Rectal smooth muscle tissue (tissue), 1 donor: Measurements from ENCODE around the gene ADIRF.
"Not testable (repeated sequence)": the region's sequence is repeated elsewhere in the genome, so short reads cannot be mapped to it uniquely, and the experiment has no call there.

ENCODE experiments used
- H3K27ac ChIP-seq: one replicate; pipeline ENCODE4 v1.7.0; 2013; ENCODE audit warnings: low read depth, low read length, inconsistent platforms
- H3K27me3 ChIP-seq: one replicate; pipeline ENCODE4 v1.7.0; 2013; ENCODE audit warnings: low read length; ENCODE audit not compliant: control insufficient read depth, insufficient read depth
- H3K36me3 ChIP-seq: one replicate; pipeline ENCODE4 v1.7.0; 2013; ENCODE audit warnings: low read length; ENCODE audit not compliant: control insufficient read depth, insufficient read depth
- H3K4me1 ChIP-seq: one replicate; pipeline ENCODE4 v1.7.0; 2013; ENCODE audit warnings: low read length; ENCODE audit not compliant: control insufficient read depth, insufficient read depth
- H3K4me3 ChIP-seq: one replicate; pipeline ENCODE4 v1.7.0; 2013; ENCODE audit warnings: low read length
- H3K9ac ChIP-seq: one replicate; pipeline ENCODE4 v1.7.0; 2013; ENCODE audit warnings: low read length

The ADIRF gene

GRCh38 chr10:86968271-86968993 is at the start of gene ADIRF:
Gene ADIRF (plus strand): TSS chr10:86968482. CDS start chr10:86968545, 63 bp downstream.
- Histone ChIP-seq H3K27ac (peak within 1 kb of the TSS; percentile 97), H3K9ac (peak within 1 kb of the TSS; percentile 70), H3K4me1 (peaks cover 15% of the 10 kb centered on the region)

GRCh38 chr10:86922553-86922961 is 45.7 kb upstream of the ADIRF start:
- Histone ChIP-seq H3K9ac (no peak overlapping the region), H3K27ac (peak overlapping the region; percentile 57), H3K4me3 (no peak overlapping the region), H3K36me3 (peaks cover 20% of the 10 kb centered on the region), H3K27me3 (no peaks in the 10 kb centered on the region), H3K4me1 (no peaks in the 10 kb centered on the region)

More at GRCh38 chr10:86968271-86968993, at the start of gene ADIRF:
- Histone ChIP-seq H3K36me3 (no peaks in the 10 kb centered on the region), H3K4me3 (peak within 1 kb of the TSS; percentile 76), H3K27me3 (no peaks in the 10 kb centered on the region)

GRCh38 chr10:86929468-86930380 is 38.6 kb upstream of the ADIRF start:
- H3K27me3 ChIP-seq, result no peaks in the 10 kb centered on the region
- H3K27ac ChIP-seq, result peak overlapping the region; percentile 76
- no peaks in the 10 kb centered on the region for H3K36me3 ChIP-seq
- peaks cover 4% of the 10 kb centered on the region for H3K4me1 ChIP-seq
- no peak overlapping the region for H3K4me3 ChIP-seq
- no peak overlapping the region for H3K9ac ChIP-seq

GRCh38 chr10:86931872-86932271 is 36.4 kb upstream of the ADIRF start:
- H3K4me3 ChIP-seq, result no peak overlapping the region
- peaks cover 4% of the 10 kb centered on the region for H3K4me1 ChIP-seq
- no peak overlapping the region for H3K9ac ChIP-seq
- no peak overlapping the region for H3K27ac ChIP-seq
- H3K27me3 ChIP-seq, result no peaks in the 10 kb centered on the region
- no peaks in the 10 kb centered on the region for H3K36me3 ChIP-seq

- Histone ChIP-seq H3K27ac (no peak overlapping the region), H3K36me3 (no peaks in the 10 kb centered on the region), H3K27me3 (no peaks in the 10 kb centered on the region), H3K4me3 (no peak overlapping the region), H3K9ac (no peak overlapping the region), H3K4me1 (peaks cover 4% of the 10 kb centered on the region)
These were observed 35.6 kb upstream of the ADIRF start for GRCh38 chr10:86932674-86933073.

GRCh38 chr10:86934162-86934711 is 34.0 kb upstream of the ADIRF start:
- H3K27me3 ChIP-seq, H3K9ac ChIP-seq, H3K27ac ChIP-seq, H3K36me3 ChIP-seq, H3K4me3 ChIP-seq, H3K4me1 ChIP-seq: not testable (repeated sequence)

- Histone ChIP-seq H3K27ac (no peak overlapping the region), H3K4me3 (no peak overlapping the region), H3K27me3 (no peaks in the 10 kb centered on the region), H3K4me1 (peaks cover 2% of the 10 kb centered on the region), H3K36me3 (no peaks in the 10 kb centered on the region), H3K9ac (no peak overlapping the region)
These were observed 31.4 kb upstream of the ADIRF start for GRCh38 chr10:86936661-86937501.

- H3K27ac ChIP-seq, result no peak overlapping the region
- no peak overlapping the region for H3K9ac ChIP-seq
- no peak overlapping the region for H3K4me3 ChIP-seq
- H3K4me1 ChIP-seq, result peaks cover 2% of the 10 kb centered on the region
- no peaks in the 10 kb centered on the region for H3K27me3 ChIP-seq
- H3K36me3 ChIP-seq, result no peaks in the 10 kb centered on the region
These were observed 30.7 kb upstream of the ADIRF start for GRCh38 chr10:86937502-86938154.

GRCh38 chr10:86938260-86938659 is 30.0 kb upstream of the ADIRF start:
- H3K27me3 ChIP-seq, result no peaks in the 10 kb centered on the region
- H3K9ac ChIP-seq, result no peak overlapping the region
- no peak overlapping the region for H3K4me3 ChIP-seq
- H3K27ac ChIP-seq, result no peak overlapping the region
- H3K36me3 ChIP-seq, result no peaks in the 10 kb centered on the region
- peaks cover 2% of the 10 kb centered on the region for H3K4me1 ChIP-seq

GRCh38 chr10:86940076-86940475 is 28.2 kb upstream of the ADIRF start:
- H3K27ac ChIP-seq, H3K4me1 ChIP-seq, H3K9ac ChIP-seq, H3K4me3 ChIP-seq, H3K36me3 ChIP-seq, H3K27me3 ChIP-seq: not testable (repeated sequence)

- no peaks in the 10 kb centered on the region for H3K27me3 ChIP-seq
- no peak overlapping the region for H3K4me3 ChIP-seq
- H3K4me1 ChIP-seq, result peaks cover 2% of the 10 kb centered on the region
- H3K36me3 ChIP-seq, result no peaks in the 10 kb centered on the region
- H3K9ac ChIP-seq, result no peak overlapping the region
- no peak overlapping the region for H3K27ac ChIP-seq
These were observed 27.6 kb upstream of the ADIRF start for GRCh38 chr10:86940677-86941076.
